Keratinocyte (primary cell): Measurements from ENCODE around the gene DEGS1.

Experiments
- CTCF ChIP-seq, 3 experiments: IDR thresholded peaks in 1 of 3; conservative IDR thresholded peaks in 1 of 3; optimal IDR thresholded peaks in 1 of 3; 2 replicates in 2 of 3; 3 replicates in 1 of 3; pipeline versions ENCODE3 to v1.5.1; 2011; ENCODE audit warnings: low read length in 3 of 3, mild to moderate bottlenecking in 3 of 3, moderate library complexity in 2 of 3, control low read depth in 1 of 3, inconsistent platforms in 1 of 3; ENCODE audit not compliant: insufficient read depth in 2 of 3; ENCODE audit errors: extremely low read depth in 1 of 3
- EZH2 ChIP-seq: IDR thresholded peaks from one replicate; pipeline ENCODE4 v1.6.1; 2012; ENCODE audit warnings: inconsistent platforms, mild to moderate bottlenecking, low read length, moderate library complexity

- TF ChIP-seq CTCF (optimal IDR thresholded peaks at IDR 0.05 in 1 of 3, IDR thresholded peaks at IDR 0.05 in 1 of 3, conservative IDR thresholded peaks at IDR 0.05 in 1 of 3; ENCODE audit: extremely low read depth in 1 of 3, insufficient read depth in 2 of 3, low read length in 3 of 3): no peak
- TF ChIP-seq EZH2: no peak
Measured at GRCh38 chr1:224193319-224193966, 10.4 kb downstream of the DEGS1 start.
